LNCaP clone FGC (cell line): ENCODE data around the gene ACAP2.

Experiments used
- DNase-seq: peaks from one replicate; pipeline ENCODE4 v3.0.0-alpha.2; 2011; ENCODE audit warnings: low read depth
- H3K4me3 ChIP-seq: 2 replicates; pipeline ENCODE4 v1.5.1; 2011; ENCODE audit warnings: mild to moderate bottlenecking, low read depth, low read length, control low read depth
- TF ChIP-seq, protein P1 (sequence below): IDR thresholded peaks from 2 replicates; pipeline ENCODE4 v1.5.1; 2012; ENCODE audit warnings: mild to moderate bottlenecking; ENCODE audit not compliant: control insufficient read depth, insufficient read depth; ENCODE audit errors: extremely low read depth

The ACAP2 gene

GRCh38 chr3:195257454-195258448 lies 185.1 kb downstream of the ACAP2 start:
- TF ChIP-seq, protein P1, sequence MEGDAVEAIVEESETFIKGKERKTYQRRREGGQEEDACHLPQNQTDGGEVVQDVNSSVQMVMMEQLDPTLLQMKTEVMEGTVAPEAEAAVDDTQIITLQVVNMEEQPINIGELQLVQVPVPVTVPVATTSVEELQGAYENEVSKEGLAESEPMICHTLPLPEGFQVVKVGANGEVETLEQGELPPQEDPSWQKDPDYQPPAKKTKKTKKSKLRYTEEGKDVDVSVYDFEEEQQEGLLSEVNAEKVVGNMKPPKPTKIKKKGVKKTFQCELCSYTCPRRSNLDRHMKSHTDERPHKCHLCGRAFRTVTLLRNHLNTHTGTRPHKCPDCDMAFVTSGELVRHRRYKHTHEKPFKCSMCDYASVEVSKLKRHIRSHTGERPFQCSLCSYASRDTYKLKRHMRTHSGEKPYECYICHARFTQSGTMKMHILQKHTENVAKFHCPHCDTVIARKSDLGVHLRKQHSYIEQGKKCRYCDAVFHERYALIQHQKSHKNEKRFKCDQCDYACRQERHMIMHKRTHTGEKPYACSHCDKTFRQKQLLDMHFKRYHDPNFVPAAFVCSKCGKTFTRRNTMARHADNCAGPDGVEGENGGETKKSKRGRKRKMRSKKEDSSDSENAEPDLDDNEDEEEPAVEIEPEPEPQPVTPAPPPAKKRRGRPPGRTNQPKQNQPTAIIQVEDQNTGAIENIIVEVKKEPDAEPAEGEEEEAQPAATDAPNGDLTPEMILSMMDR, result no peak
- no peak overlapping the region for H3K4me3 ChIP-seq
- no peak for DNase-seq

GRCh38 chr3:195256639-195257453 lies 186.0 kb downstream of the ACAP2 start:
- TF ChIP-seq, protein P1, result no peak
- DNase-seq, result no peak
- H3K4me3 ChIP-seq, result no peak overlapping the region

GRCh38 chr3:195255571-195256501 lies 187.0 kb downstream of the ACAP2 start:
- H3K4me3 ChIP-seq, result no peak overlapping the region
- TF ChIP-seq, protein P1, result no peak
- DNase-seq, result no peak

- TF ChIP-seq, protein P1, result no peak
- no peak overlapping the region for H3K4me3 ChIP-seq
- DNase-seq, result no peak
Observed at GRCh38 chr3:195255176-195255500, 187.7 kb downstream of the ACAP2 start.

DNA sequence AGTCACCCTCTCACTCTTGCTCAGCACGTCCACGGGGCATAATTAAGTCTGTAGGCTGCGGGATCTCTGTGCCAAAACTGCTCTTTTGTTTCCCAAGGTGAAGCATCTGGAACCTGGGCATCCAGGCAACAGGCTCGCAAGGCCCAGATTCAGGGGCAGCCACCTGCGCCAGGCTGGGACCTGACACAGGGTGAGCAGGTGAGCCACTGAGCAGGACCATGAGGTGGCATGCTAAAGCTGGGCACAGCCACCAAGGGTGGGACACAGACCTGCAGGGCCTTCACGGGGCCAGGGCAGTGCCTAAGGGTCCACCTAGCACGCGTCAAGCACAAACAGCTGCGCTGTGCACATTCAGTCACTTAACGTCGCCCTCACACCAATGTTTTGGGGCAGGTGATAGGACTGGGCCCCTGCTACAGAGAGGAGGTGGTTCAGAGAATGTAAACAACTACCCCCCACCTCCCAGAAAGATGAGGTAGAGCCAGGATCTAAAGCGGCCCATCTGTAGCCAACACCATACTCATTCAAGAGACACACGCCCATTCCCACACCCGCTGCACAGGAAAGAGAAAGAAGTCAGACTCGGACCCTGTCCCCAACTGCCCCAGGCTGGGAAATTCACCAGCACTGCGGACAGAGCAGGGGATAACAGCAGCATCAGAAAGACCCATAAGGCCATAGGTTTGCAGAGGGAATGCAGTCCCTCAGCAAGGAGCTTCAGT lies 188.2 kb downstream of the ACAP2 start:
- no peak overlapping the region for H3K4me3 ChIP-seq
- TF ChIP-seq, protein P1, result no peak
- no peak for DNase-seq
